ENCODE data around the gene KRTAP4-4. TPM values are rescaled to one million over a fixed set of nuclear protein-coding genes. Genes with fewer than 3 reads are reported as not detected.

KRTAP4-4 gene
- total and polyA plus RNA-seq, 2 of the 4 experiments (the other 2 are of a cell fraction) = not detected

GRCh38 chr17:41186872-41187271 lies 26.3 kb upstream of the KRTAP4-4 start:
- H3K14ac ChIP-seq (replicated peaks; ENCODE audit: low read depth, low read length) = no peak overlapping the region

More at GRCh38 chr17:41186872-41187271, 26.3 kb upstream of the KRTAP4-4 start:
- H3K27me3 ChIP-seq (ENCODE audit: control insufficient read depth, insufficient read depth, low read length) = peaks cover 6% of the 10 kb centered on the region
- BruUV-seq (replicated peaks) = no TSS peak
- H4K20me1 ChIP-seq (ENCODE audit: insufficient read depth, low read length) = no peaks in the 10 kb centered on the region
- POLR2A ChIA-PET (ENCODE audit: unreplicated experiment) = no interaction called here
- H3K4me2 ChIP-seq (ENCODE audit: low read depth, low read length) = no peak overlapping the region
- no peak overlapping the region for H3K4ac ChIP-seq (ENCODE audit: low read depth, low read length)
- H3K18ac ChIP-seq (ENCODE audit: low read depth, low read length) = no peak overlapping the region
- H3K36me3 ChIP-seq (ENCODE audit: control insufficient read depth, insufficient read depth, low read length) = no peaks in the 10 kb centered on the region
- DNase-seq (no peak), ATAC-seq (ENCODE audit: low read depth) (no peak)
- no peak overlapping the region for H2BK15ac ChIP-seq (ENCODE audit: low read depth, low read length)
- no peak overlapping the region for H3K27ac ChIP-seq (ENCODE audit: insufficient read depth, low read length)
- H2AK5ac ChIP-seq (ENCODE audit: low read depth, low read length) = no peak overlapping the region
- no peak overlapping the region for H3K4me3 ChIP-seq (ENCODE audit: insufficient read depth, low read depth, low read length)
- intact Hi-C loops (cut with micrococcal nuclease) = no loop called here
- in situ Hi-C loops (cut with MboI; ENCODE audit: low sequenced_read_pairs) = no loop called here
- no peak overlapping the region for H3K9ac ChIP-seq (ENCODE audit: low read depth, low read length)
- H3K9me1 ChIP-seq (ENCODE audit: insufficient read depth, low read length) = no peaks in the 10 kb centered on the region
- TF ChIP-seq SMC3 (IDR thresholded peaks at IDR 0.05; ENCODE audit: low read depth, low read length) = no peak
- TF ChIP-seq RCOR1 (IDR thresholded peaks at IDR 0.05; ENCODE audit: insufficient replicate concordance, low read length) = no peak
- no peak for TF ChIP-seq POLR2A (IDR thresholded peaks at IDR 0.05; ENCODE audit: low read depth, low read length)
- no peak for TF ChIP-seq FOS (IDR thresholded peaks at IDR 0.05; ENCODE audit: low read depth, low read length)
- TF ChIP-seq BHLHE40 (IDR thresholded peaks at IDR 0.05; ENCODE audit: low read depth, low read length) = no peak
- no peak for TF ChIP-seq CEBPB (IDR thresholded peaks at IDR 0.05; ENCODE audit: low read depth, low read length)
- no peak for TF ChIP-seq MXI1 (IDR thresholded peaks at IDR 0.05; ENCODE audit: borderline replicate concordance, low read depth, low read length)
- no peak for TF ChIP-seq USF2 (IDR thresholded peaks at IDR 0.05; ENCODE audit: low read depth, low read length)
- no peak for TF ChIP-seq CHD1 (IDR thresholded peaks at IDR 0.05; ENCODE audit: low read depth, low read length)
- no peak overlapping the region for H2BK120ac ChIP-seq (ENCODE audit: low read depth, low read length)
- H3K56ac ChIP-seq (ENCODE audit: extremely low read depth, insufficient read depth, low read length) = no peak overlapping the region
- H4K5ac ChIP-seq (ENCODE audit: low read depth, low read length) = no peak overlapping the region
- dilution Hi-C loops (cut with HindIII; ENCODE audit: low sequenced_read_pairs, unreplicated experiment) = no loop called here
- CTCF ChIA-PET = no interaction called here
- no peaks in the 10 kb centered on the region for H3K4me1 ChIP-seq (ENCODE audit: control insufficient read depth, insufficient read depth, low read length)
- no peak overlapping the region for H2BK5ac ChIP-seq (ENCODE audit: low read depth, low read length, poor library complexity, severe bottlenecking)
- H4K91ac ChIP-seq (ENCODE audit: insufficient read depth, low read depth, low read length) = no peak overlapping the region
- H4K8ac ChIP-seq (ENCODE audit: low read depth in 2 of 2, low read length in 2 of 2) = no peak overlapping the region
- WGBS, 2 experiments (ENCODE audit: extremely low coverage in 2 of 2, insufficient read length in 1 of 2) = 100% methylated on average over 1 of the region's 2 CpGs; no CpG with 5 or more reads in 1 of the 2 experiments
- no peaks in the 10 kb centered on the region for H3K79me1 ChIP-seq (ENCODE audit: low read depth in 1 of 2, low read length in 2 of 2)
- no peak overlapping the region for H2AK9ac ChIP-seq (replicated peaks; ENCODE audit: low read depth, low read length, poor library complexity)
- H2BK20ac ChIP-seq (ENCODE audit: low read depth, low read length) = no peak overlapping the region
- no peak overlapping the region for H2AFZ ChIP-seq (replicated peaks; ENCODE audit: low read length, poor library complexity)
- H3K23ac ChIP-seq (ENCODE audit: low read depth, low read length) = no peak overlapping the region
- no peaks in the 10 kb centered on the region; the same call in 1 of the 2 replicates for H3K9me3 ChIP-seq (ENCODE audit: control insufficient read depth, insufficient read depth, low read length)
